ENCODE data around the gene ARMH4. TPM values are rescaled to one million over a fixed set of nuclear protein-coding genes. Genes with fewer than 3 reads are reported as not detected.

ARMH4 gene
- total and polyA plus RNA-seq, 10 of the 15 experiments (the other 5 are each of a cell fraction or from before 2014, with no cell fraction given) = 0.50 to 0.97 (median 0.60) TPM; not detected in 7

DNA sequence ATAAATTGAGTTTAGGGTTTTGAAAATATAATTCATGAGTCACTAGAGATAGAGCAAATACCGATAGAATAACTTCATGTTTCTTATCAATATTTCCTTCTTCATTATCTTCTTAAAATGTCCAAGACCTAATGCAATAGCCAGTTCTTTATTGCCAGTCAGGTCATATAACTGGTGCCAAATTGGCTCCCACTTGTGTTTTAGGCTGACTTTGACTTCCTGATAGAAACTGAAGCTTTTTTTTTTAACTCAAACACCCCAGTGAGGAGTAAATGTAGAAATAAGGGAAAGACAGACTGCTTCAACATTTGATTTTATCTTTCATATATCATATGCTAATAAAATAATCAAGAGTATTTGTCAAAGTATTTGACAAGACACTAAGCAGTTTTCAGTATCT, 80.7 kb downstream of the ARMH4 start:
- Histone ChIP-seq H3K79me2 (ENCODE audit: control insufficient read depth, insufficient read depth, low read length) (no peaks in the 10 kb centered on the region), H3K36me3 (ENCODE audit: control insufficient read depth in 2 of 2, insufficient read depth in 2 of 2, low read length in 1 of 2) (no peaks in the 10 kb centered on the region), H3K9me3 (replicated peaks; ENCODE audit: control insufficient read depth, insufficient read depth, low read length) (no peaks in the 10 kb centered on the region), H3K27ac (ENCODE audit: control insufficient read depth, insufficient read depth) (no peak overlapping the region), H3K4me2 (ENCODE audit: control insufficient read depth, insufficient read depth) (no peak overlapping the region), H2AFZ (ENCODE audit: control insufficient read depth, low read depth, low read length) (no peak overlapping the region), H3K4me3 (no peak overlapping the region), H3K27me3 (replicated peaks in 1 of 2; ENCODE audit: control insufficient read depth in 2 of 2, insufficient read depth in 2 of 2, low read length in 1 of 2) (no peaks in the 10 kb centered on the region), H3K9ac (ENCODE audit: control insufficient read depth, insufficient read depth, low read length) (no peak overlapping the region), H4K20me1 (ENCODE audit: control insufficient read depth, insufficient read depth) (no peaks in the 10 kb centered on the region), H3K4me1 (ENCODE audit: control insufficient read depth, insufficient read depth, low read length) (no peaks in the 10 kb centered on the region)
- FAIRE-seq = no peak
- in situ Hi-C loops (cut with MboI) (no loop called here), intact Hi-C loops (cut with micrococcal nuclease; ENCODE audit: unreplicated experiment) (loop anchor here (5.0 kb wide), 1 partner anchor 754 kb away; no protein-coding TSS in a partner anchor)
- WGBS (ENCODE audit: insufficient coverage, insufficient replicate concordance, low lambda C conversion rate, missing lambda C conversion rate) = 63% methylated on average over 1 of the region's 1 CpG
- ChIA-PET RAD21 (ENCODE audit: unreplicated experiment) (interaction anchor here (0.9 kb wide), 1 partner anchor 9 kb away, joined by 6 read pairs; no protein-coding TSS in a partner anchor), SMC1A (ENCODE audit: uncharacterized antibody, unreplicated experiment) (interaction anchor here (1.0 to 1.6 kb wide), 2 partner anchors 499 to 584 kb away, joined by 3 to 4 read pairs; no protein-coding TSS in a partner anchor), POLR2A (no interaction called here), CTCF (interaction anchor here (0.8 to 2.1 kb wide), 5 partner anchors 15 to 580 kb away, joined by 3 to 7 read pairs (median 4); no protein-coding TSS in a partner anchor)
- no peak for ATAC-seq
- TF ChIP-seq MEF2B (IDR thresholded peaks at IDR 0.05; ENCODE audit: partially characterized antibody, poor library complexity, severe bottlenecking) (no peak), FOXM1 (IDR thresholded peaks at IDR 0.05; ENCODE audit: low read depth, low read length) (no peak), NR2C1 (IDR thresholded peaks at IDR 0.05) (no peak), ZNF217 (IDR thresholded peaks at IDR 0.05) (no peak), ASH2L (IDR thresholded peaks at IDR 0.05; ENCODE audit: borderline replicate concordance, low read depth) (no peak), FOS (IDR thresholded peaks at IDR 0.05; ENCODE audit: borderline replicate concordance, extremely low read depth, insufficient read length) (no peak), SKIL (IDR thresholded peaks at IDR 0.05; ENCODE audit: low read depth, poor library complexity, severe bottlenecking) (no peak), LARP7 (IDR thresholded peaks at IDR 0.05) (no peak), MYB (IDR thresholded peaks at IDR 0.05; ENCODE audit: borderline replicate concordance, low read depth, low read length) (no peak), EED (IDR thresholded peaks at IDR 0.05; ENCODE audit: low read depth) (no peak), EP300 (IDR thresholded peaks at IDR 0.05; ENCODE audit: borderline replicate concordance in 1 of 2, control insufficient read depth in 1 of 2, low read depth in 2 of 2, low read length in 2 of 2) (no peak)
- TF ChIP-seq, protein P1, sequence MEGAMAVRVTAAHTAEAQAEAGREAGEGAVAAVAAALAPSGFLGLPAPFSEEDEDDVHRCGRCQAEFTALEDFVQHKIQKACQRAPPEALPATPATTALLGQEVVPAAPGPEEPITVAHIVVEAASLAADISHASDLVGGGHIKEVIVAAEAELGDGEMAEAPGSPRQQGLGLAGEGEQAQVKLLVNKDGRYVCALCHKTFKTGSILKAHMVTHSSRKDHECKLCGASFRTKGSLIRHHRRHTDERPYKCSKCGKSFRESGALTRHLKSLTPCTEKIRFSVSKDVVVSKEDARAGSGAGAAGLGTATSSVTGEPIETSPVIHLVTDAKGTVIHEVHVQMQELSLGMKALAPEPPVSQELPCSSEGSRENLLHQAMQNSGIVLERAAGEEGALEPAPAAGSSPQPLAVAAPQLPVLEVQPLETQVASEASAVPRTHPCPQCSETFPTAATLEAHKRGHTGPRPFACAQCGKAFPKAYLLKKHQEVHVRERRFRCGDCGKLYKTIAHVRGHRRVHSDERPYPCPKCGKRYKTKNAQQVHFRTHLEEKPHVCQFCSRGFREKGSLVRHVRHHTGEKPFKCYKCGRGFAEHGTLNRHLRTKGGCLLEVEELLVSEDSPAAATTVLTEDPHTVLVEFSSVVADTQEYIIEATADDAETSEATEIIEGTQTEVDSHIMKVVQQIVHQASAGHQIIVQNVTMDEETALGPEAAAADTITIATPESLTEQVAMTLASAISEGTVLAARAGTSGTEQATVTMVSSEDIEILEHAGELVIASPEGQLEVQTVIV (IDR thresholded peaks at IDR 0.05; ENCODE audit: borderline replicate concordance, partially characterized antibody) = no peak
- TF ChIP-seq, protein P2, sequence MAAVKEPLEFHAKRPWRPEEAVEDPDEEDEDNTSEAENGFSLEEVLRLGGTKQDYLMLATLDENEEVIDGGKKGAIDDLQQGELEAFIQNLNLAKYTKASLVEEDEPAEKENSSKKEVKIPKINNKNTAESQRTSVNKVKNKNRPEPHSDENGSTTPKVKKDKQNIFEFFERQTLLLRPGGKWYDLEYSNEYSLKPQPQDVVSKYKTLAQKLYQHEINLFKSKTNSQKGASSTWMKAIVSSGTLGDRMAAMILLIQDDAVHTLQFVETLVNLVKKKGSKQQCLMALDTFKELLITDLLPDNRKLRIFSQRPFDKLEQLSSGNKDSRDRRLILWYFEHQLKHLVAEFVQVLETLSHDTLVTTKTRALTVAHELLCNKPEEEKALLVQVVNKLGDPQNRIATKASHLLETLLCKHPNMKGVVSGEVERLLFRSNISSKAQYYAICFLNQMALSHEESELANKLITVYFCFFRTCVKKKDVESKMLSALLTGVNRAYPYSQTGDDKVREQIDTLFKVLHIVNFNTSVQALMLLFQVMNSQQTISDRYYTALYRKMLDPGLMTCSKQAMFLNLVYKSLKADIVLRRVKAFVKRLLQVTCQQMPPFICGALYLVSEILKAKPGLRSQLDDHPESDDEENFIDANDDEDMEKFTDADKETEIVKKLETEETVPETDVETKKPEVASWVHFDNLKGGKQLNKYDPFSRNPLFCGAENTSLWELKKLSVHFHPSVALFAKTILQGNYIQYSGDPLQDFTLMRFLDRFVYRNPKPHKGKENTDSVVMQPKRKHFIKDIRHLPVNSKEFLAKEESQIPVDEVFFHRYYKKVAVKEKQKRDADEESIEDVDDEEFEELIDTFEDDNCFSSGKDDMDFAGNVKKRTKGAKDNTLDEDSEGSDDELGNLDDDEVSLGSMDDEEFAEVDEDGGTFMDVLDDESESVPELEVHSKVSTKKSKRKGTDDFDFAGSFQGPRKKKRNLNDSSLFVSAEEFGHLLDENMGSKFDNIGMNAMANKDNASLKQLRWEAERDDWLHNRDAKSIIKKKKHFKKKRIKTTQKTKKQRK (IDR thresholded peaks at IDR 0.05; ENCODE audit: low read depth, low read length) = no peak
- DNase-seq (ENCODE audit: low read depth, low spot score) = no peak
- BruUV-seq (replicated peaks) = no TSS peak
